Naive thymus-derived CD8-positive, alpha-beta T cell (primary cell): ENCODE measurements around the gene MAML2. TPM values are rescaled to one million over a fixed set of nuclear protein-coding genes. Genes with fewer than 3 reads are reported as not detected.

Source experiments
- ATAC-seq, 2 donors: fragments of 150-1000 bp; cut with Tn5 transposase in 1 of 2; sonication (Bioruptor Pico), chemical (Tn5 transposase) in 1 of 2; 1 replicate in 1 of 2; 2 replicates in 1 of 2; pipeline ENCODE4 v1.10.0; 2021; ENCODE audit warnings: mild to moderate bottlenecking in 2 of 2, moderate library complexity in 2 of 2
- POLR2A ChIA-PET: fragments of 350-600 bp; sonication (Branson Sonifier 250); formaldehyde crosslinking; loops from one replicate; lab custom pipeline; 2021; ENCODE audit warnings: antibody characterized with exemption; lab: Charles Lee
- DNase-seq, 10 donors: peaks; one replicate each; pipeline versions ENCODE4 v3.0.0 to v3.0.0-alpha.2; 2020 to 2022
- H3K27ac Mint-ChIP-seq, 10 donors: one replicate each; pipeline ENCODE4 v1.8.0; 2020 to 2022; ENCODE audit warnings: mild to moderate bottlenecking in 10 of 10, mixed read lengths in 10 of 10, moderate library complexity in 4 of 10, inconsistent platforms in 1 of 10
- H3K27me3 Mint-ChIP-seq, 5 donors: one replicate each; pipeline ENCODE4 v1.8.0; 2021 to 2022; ENCODE audit warnings: mixed read lengths in 5 of 5
- H3K36me3 Mint-ChIP-seq, 3 donors: one replicate each; pipeline ENCODE4 v1.8.0; 2020 to 2022; ENCODE audit warnings: mixed read lengths in 3 of 3, mild to moderate bottlenecking in 2 of 3, inconsistent platforms in 1 of 3
- H3K4me1 Mint-ChIP-seq, 4 donors: one replicate each; pipeline ENCODE4 v1.8.0; 2021 to 2022; ENCODE audit warnings: mixed read lengths in 4 of 4
- H3K4me3 Mint-ChIP-seq, 10 donors: one replicate each; pipeline ENCODE4 v1.8.0; 2020 to 2022; ENCODE audit warnings: mild to moderate bottlenecking in 10 of 10, mixed read lengths in 10 of 10, moderate library complexity in 6 of 10, inconsistent platforms in 1 of 10
- H3K9me3 Mint-ChIP-seq, 9 donors: one replicate each; pipeline ENCODE4 v1.8.0; 2020 to 2022; ENCODE audit warnings: mixed read lengths in 9 of 9, mild to moderate bottlenecking in 3 of 9, inconsistent platforms in 1 of 9, moderate library complexity in 1 of 9
- polyA plus RNA-seq, 3 donors: library from polyadenylated mRNA; unstranded; fragments of 300-500 nt; fragmentation: Illumina TruSeq; gene quantifications; one replicate each; pipeline ENCODE4 v1.2.3, GENCODE V29; 2021
- total RNA-seq, 8 experiments: library from RNA in 2 of 8; stranded (reverse) in 2 of 8; gene quantifications; one replicate each; pipeline ENCODE4 v1.2.3 and lab custom pipeline; 2021 to 2026

MAML2 gene
- total and polyA plus RNA-seq, 5 experiments from 2014 or later = 6.6 to 68.5 (median 33.0) TPM

DNA sequence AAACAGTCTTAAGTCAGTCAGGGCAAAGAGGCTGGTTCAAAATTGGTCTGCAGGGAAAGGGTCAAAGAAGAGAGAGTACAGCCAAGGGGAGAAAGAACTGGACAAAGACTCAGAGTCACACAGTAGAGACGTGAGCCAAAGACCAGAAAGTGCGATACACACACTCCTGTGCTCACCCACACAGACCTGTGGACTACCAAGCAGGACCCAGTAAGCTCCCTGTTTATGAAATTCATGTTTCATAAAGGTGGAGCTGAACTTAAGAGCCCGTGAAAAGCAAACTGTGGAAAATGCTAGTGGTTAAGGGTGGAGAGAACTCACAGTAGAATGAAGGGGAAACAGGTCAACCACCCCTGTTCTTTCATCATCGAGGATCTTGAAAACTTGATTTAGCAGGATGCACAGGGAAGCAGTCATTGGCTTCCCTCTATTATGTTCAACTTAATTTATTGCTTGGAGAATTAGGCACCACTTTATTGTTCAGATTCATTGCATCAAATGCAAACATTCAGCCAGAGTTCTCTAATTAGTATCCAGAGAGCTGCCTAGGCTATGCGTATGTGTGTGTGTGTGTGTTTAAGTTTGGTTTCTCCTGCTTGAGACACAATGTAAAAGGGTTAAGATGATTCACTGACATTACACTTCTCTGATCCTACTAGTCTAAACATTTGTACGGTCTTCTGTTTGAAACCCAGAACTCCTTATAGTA is 258.2 kb downstream of the MAML2 start:
- POLR2A ChIA-PET = no interaction called here
- H3K36me3 Mint-ChIP-seq = peaks cover 0 to 28% (median 14%) of the 10 kb centered on the region in 3 donors
- peaks cover 19 to 59% (median 50%) of the 10 kb centered on the region in 4 donors for H3K4me1 Mint-ChIP-seq
- DNase-seq (no peak), ATAC-seq (no peak)
- H3K27ac Mint-ChIP-seq = peak overlapping the region in 5 of 10 donors; percentile 21 to 76 (median 28)
- H3K9me3 Mint-ChIP-seq = no peaks in the 10 kb centered on the region
- peak overlapping the region in 1 of 10 donors; percentile 2 for H3K4me3 Mint-ChIP-seq
- H3K27me3 Mint-ChIP-seq = no peaks in the 10 kb centered on the region

DNA sequence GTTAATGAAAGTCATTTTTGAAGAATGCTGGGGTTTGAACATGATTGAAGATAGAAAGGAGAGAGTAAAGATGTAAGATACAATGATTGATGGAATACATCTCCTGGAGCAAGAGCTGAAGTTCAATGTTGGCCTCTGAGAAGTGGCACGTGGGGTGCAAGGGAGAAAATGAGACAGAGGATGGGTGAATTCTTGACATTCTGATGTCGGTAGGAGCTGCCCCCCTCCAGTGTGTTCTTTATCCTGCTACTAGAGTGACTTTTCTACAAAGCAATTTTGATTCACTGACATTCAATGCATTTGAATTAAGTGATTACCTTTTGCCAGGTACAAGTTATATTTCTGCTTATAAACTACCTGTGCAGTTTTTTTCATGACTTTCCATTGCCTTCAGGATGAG is 260.1 kb downstream of the MAML2 start:
- no peak overlapping the region for H3K4me3 Mint-ChIP-seq
- DNase-seq = no peak
- H3K4me1 Mint-ChIP-seq = peaks cover 20 to 58% (median 46%) of the 10 kb centered on the region in 4 donors
- no peak overlapping the region for H3K27ac Mint-ChIP-seq
- POLR2A ChIA-PET = interaction anchor here (0.5 to 1.5 kb wide), 2 partner anchors 10 to 37 kb away, joined by 3 read pairs; no protein-coding TSS in a partner anchor
- H3K36me3 Mint-ChIP-seq = peaks cover 4 to 21% (median 8%) of the 10 kb centered on the region in 3 donors
- ATAC-seq = no peak
- no peaks in the 10 kb centered on the region for H3K9me3 Mint-ChIP-seq
- no peaks in the 10 kb centered on the region for H3K27me3 Mint-ChIP-seq

- no peak for DNase-seq
- Mint-ChIP-seq H3K4me1 (peaks cover 19 to 58% (median 46%) of the 10 kb centered on the region in 4 donors), H3K9me3 (no peaks in the 10 kb centered on the region), H3K27me3 (no peaks in the 10 kb centered on the region), H3K4me3 (no peak overlapping the region), H3K36me3 (peaks cover 5 to 23% (median 6%) of the 10 kb centered on the region in 3 donors), H3K27ac (no peak overlapping the region)
- ATAC-seq = no peak
- POLR2A ChIA-PET = interaction anchor here (0.9 to 1.5 kb wide), 2 partner anchors 10 to 12 kb away, joined by 3 read pairs; no protein-coding TSS in a partner anchor
Observed at GRCh38 chr11:96082002-96082899, 260.7 kb downstream of the MAML2 start.

GRCh38 chr11:96081561-96081960 is 261.4 kb downstream of the MAML2 start:
- no peaks in the 10 kb centered on the region for H3K9me3 Mint-ChIP-seq
- no peaks in the 10 kb centered on the region for H3K27me3 Mint-ChIP-seq
- H3K4me3 Mint-ChIP-seq = no peak overlapping the region
- POLR2A ChIA-PET = no interaction called here
- peaks cover 19 to 54% (median 44%) of the 10 kb centered on the region in 4 donors for H3K4me1 Mint-ChIP-seq
- DNase-seq = no peak
- peaks cover 5 to 25% (median 6%) of the 10 kb centered on the region in 3 donors for H3K36me3 Mint-ChIP-seq
- ATAC-seq = no peak
- H3K27ac Mint-ChIP-seq = no peak overlapping the region

DNA sequence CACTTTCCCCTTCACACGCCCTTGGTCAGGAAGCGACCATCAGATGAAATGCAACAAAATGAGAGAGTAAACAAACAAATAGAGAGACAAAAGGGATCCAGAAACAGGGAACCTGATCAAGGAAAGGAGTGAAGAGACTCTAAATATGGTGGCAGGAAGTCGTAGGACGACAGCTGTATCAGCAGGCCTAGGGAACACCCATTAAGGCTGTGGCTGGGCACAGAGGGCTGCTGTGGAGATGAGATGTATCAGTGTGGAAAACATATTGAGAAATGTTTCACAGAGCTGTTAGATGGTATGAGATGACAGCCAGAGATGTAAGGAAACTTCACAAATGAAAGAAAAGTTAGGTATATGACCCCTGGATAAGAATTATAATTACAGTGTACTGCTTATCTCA is 263.3 kb downstream of the MAML2 start:
- Mint-ChIP-seq H3K27ac (peak overlapping the region in 6 of 10 donors; percentile 4 to 74 (median 34)), H3K27me3 (no peaks in the 10 kb centered on the region), H3K36me3 (peaks cover 3 to 28% (median 5%) of the 10 kb centered on the region in 3 donors), H3K4me3 (peak overlapping the region in 1 of 10 donors; percentile 40), H3K9me3 (no peaks in the 10 kb centered on the region), H3K4me1 (peaks cover 27 to 58% (median 53%) of the 10 kb centered on the region in 4 donors)
- POLR2A ChIA-PET = no interaction called here
- ATAC-seq (peak in 1 of 2 donors; percentile 40), DNase-seq (no peak)

DNA sequence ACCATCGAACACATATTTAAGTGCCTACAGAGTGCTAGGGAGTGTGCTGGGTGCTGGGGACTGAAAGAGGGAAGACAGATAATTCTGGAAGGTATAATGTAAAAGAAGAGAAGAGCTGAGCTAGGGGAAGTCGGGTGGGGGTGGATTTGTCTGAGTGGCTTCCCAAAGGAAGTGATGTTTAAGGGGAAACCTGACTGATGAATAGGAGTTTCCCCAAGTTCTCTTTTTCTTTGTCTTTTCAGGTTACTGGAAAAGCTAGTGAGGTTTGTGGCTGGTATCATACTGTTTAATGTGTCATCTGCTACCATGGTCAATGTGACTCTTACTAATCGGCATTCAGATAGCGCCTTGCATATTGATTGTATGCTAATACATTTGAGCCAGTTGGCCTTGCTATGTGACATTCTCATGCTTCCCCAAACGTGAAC is 267.4 kb downstream of the MAML2 start:
- H3K4me3 Mint-ChIP-seq = no peak overlapping the region
- H3K27ac Mint-ChIP-seq = peak overlapping the region; percentile 12 to 92 (median 51)
- ATAC-seq = no peak
- no peaks in the 10 kb centered on the region for H3K9me3 Mint-ChIP-seq
- H3K27me3 Mint-ChIP-seq = peaks cover 0 to 1% (median 0%) of the 10 kb centered on the region in 5 donors
- POLR2A ChIA-PET = no interaction called here
- H3K4me1 Mint-ChIP-seq = peaks cover 30 to 78% (median 64%) of the 10 kb centered on the region in 4 donors
- DNase-seq = no peak
- peaks cover 5 to 59% (median 17%) of the 10 kb centered on the region in 3 donors for H3K36me3 Mint-ChIP-seq

DNA sequence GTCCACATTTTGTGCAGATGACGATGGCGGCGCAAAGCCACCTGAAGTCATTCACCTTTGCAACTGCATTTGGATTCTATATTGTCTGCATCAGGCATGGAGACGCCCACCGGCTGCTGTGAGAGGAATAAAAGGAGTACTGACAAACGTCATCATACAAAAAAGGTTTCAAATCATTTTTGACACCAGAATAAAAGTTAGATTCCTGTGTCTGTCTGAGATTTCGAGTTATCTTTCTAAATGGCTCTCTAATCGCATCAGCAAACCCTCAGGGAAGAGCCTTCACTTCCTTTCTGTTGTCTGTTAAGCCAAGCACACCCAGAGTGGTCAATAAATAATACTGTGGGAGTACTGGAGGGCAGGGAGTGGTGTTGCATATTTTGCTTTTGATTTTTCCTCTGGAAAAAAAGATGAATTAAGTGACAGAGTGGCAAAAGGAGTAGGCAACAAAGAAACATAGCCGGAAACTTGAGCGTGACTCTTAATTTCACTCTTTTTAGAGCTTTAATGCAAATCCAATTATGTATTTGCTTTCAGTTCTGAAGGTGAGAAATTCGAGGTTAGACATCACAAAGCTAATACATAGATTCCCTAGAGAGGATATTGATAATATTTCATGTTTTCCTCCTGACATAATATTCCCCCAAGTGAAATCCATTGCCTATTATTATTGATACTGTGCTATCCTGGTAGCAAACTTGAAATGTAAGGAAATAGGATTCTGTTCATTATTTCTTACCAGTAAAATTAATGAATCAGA is 268.3 kb downstream of the MAML2 start:
- Mint-ChIP-seq H3K4me3 (peak overlapping the region in 3 of 10 donors; percentile 4 to 70 (median 20)), H3K4me1 (peaks cover 26 to 70% (median 57%) of the 10 kb centered on the region in 4 donors), H3K27me3 (peaks cover 0 to 1% (median 0%) of the 10 kb centered on the region in 5 donors), H3K36me3 (peaks cover 5 to 55% (median 17%) of the 10 kb centered on the region in 3 donors), H3K27ac (peak overlapping the region in 9 of 10 donors; percentile 12 to 80 (median 54)), H3K9me3 (no peaks in the 10 kb centered on the region)
- POLR2A ChIA-PET = no interaction called here
- ATAC-seq (no peak), DNase-seq (no peak)

GRCh38 chr11:96073536-96073935 is 269.5 kb downstream of the MAML2 start:
- Mint-ChIP-seq H3K36me3 (peaks cover 5 to 53% (median 14%) of the 10 kb centered on the region in 3 donors), H3K27ac (peak overlapping the region in 2 of 10 donors; percentile 15 to 37)

GRCh38 chr11:96072592-96072991 is 270.4 kb downstream of the MAML2 start:
- ATAC-seq (no peak), DNase-seq (no peak)
- POLR2A ChIA-PET = interaction anchor here (0.7 kb wide), 1 partner anchor 9 kb away, joined by 3 read pairs; no protein-coding TSS in a partner anchor
- Mint-ChIP-seq H3K27ac (peak overlapping the region in 5 of 10 donors; percentile 11 to 77 (median 37)), H3K36me3 (peaks cover 0 to 53% (median 14%) of the 10 kb centered on the region in 3 donors), H3K4me1 (peaks cover 21 to 66% (median 54%) of the 10 kb centered on the region in 4 donors), H3K27me3 (peaks cover 0 to 1% (median 0%) of the 10 kb centered on the region in 5 donors), H3K4me3 (no peak overlapping the region), H3K9me3 (no peaks in the 10 kb centered on the region)

More at GRCh38 chr11:96073536-96073935, 269.5 kb downstream of the MAML2 start:
- no peak for DNase-seq
- peaks cover 0 to 1% (median 0%) of the 10 kb centered on the region in 5 donors for H3K27me3 Mint-ChIP-seq
- no peak for ATAC-seq
- no peaks in the 10 kb centered on the region for H3K9me3 Mint-ChIP-seq
- peaks cover 23 to 66% (median 56%) of the 10 kb centered on the region in 4 donors for H3K4me1 Mint-ChIP-seq
- no peak overlapping the region for H3K4me3 Mint-ChIP-seq
- POLR2A ChIA-PET = no interaction called here

DNA sequence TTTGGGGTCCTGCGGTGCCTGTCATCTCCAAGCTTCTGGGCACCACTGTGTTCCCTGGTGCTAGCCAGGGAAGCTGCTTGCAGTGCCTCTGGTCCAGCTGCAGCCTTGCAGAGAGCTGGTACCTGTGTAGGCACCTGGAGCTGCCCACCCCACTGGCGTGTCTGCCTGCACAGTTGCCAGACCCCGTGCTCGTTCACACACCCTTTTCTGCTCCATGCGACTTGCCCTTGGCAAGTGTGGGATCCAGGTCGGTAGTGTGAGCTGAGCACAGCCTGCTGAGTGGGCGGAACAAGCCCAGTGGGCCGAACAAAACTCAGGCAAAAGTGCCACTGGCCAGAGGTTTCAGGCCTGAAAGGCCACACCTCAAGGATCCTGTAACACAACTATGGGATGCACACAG is 272.5 kb downstream of the MAML2 start:
- peaks cover 0 to 1% (median 0%) of the 10 kb centered on the region in 5 donors for H3K27me3 Mint-ChIP-seq
- ATAC-seq (no peak), DNase-seq (no peak)
- H3K4me1 Mint-ChIP-seq = peaks cover 28 to 71% (median 56%) of the 10 kb centered on the region in 4 donors
- POLR2A ChIA-PET = interaction anchor here (0.6 to 1.1 kb wide), 2 partner anchors 12 to 272 kb away, joined by 3 read pairs; no protein-coding TSS in a partner anchor
- H3K27ac Mint-ChIP-seq = peak overlapping the region in 1 of 10 donors; percentile 5
- H3K36me3 Mint-ChIP-seq = peaks cover 0 to 56% (median 20%) of the 10 kb centered on the region in 3 donors
- H3K9me3 Mint-ChIP-seq = no peaks in the 10 kb centered on the region
- H3K4me3 Mint-ChIP-seq = no peak overlapping the region

DNA sequence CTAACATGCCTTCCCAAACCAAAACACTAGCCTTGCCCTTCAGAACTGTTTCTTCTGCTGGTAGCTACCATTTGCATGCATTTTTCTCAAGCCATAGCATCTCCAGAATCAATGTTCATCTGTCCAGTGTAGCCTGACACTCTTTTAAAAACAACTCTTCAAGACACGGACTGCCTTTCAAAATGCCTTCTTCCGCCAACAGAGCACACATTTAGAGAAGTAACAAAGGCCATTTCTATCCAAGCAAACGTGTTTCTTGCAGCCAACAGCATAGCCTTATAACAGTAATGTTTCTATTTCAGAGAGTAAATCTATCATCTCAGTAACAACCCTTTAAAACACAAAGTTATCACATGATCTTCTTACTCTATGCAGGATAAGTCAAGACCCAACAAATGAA is 275.8 kb downstream of the MAML2 start:
- ATAC-seq = no peak
- Mint-ChIP-seq H3K27ac (peak overlapping the region in 7 of 10 donors; percentile 1 to 58 (median 46)), H3K4me1 (peaks cover 29 to 78% (median 62%) of the 10 kb centered on the region in 4 donors), H3K36me3 (peaks cover 0 to 38% (median 17%) of the 10 kb centered on the region in 3 donors), H3K4me3 (no peak overlapping the region), H3K27me3 (peaks cover 0 to 1% (median 0%) of the 10 kb centered on the region in 5 donors), H3K9me3 (no peaks in the 10 kb centered on the region)
- DNase-seq = no peak
- POLR2A ChIA-PET = no interaction called here
